Panc1 (cell line): ENCODE results near the gene LRRC27. TPM values are rescaled to one million over a fixed set of nuclear protein-coding genes. Genes with fewer than 3 reads are reported as not detected.

Experiments used
- ATAC-seq: fragments of 200-7000 bp; cut with Tn5 transposase; 2 replicates; pipeline ENCODE4 v1.9.1; 2020; ENCODE audit warnings: mild to moderate bottlenecking, moderate library complexity
- BruUV-seq: library from RNA; stranded (reverse); fragments of 400-500 nt; replicated peaks from 2 replicates; lab custom pipeline; 2021; lab: Mats Ljungman, UMichigan
- CTCF ChIA-PET: fragments of 300-600 bp; sonication (Branson Sonifier 250); formaldehyde crosslinking; loops from one replicate; lab custom pipeline; 2022; ENCODE audit warnings: antibody characterized with exemption; lab: Charles Lee
- POLR2A ChIA-PET: fragments of 300-600 bp; sonication (Branson Sonifier 250); formaldehyde crosslinking; loops from one replicate; lab custom pipeline; 2022; ENCODE audit warnings: antibody characterized with exemption; lab: Charles Lee
- DNase-seq: peaks from one replicate; pipeline ENCODE4 v3.0.0-alpha.2; 2010; ENCODE audit warnings: low read depth, low spot score
- H3K27ac ChIP-seq: 2 replicates; pipeline ENCODE4 v1.5.1; 2011; ENCODE audit warnings: mild to moderate bottlenecking, low read length, inconsistent platforms
- H3K27me3 ChIP-seq: fragments of 200-500 bp; sonication (Bioruptor generic); 2 replicates; pipeline ENCODE4 v1.6.0; 2014; ENCODE audit warnings: low read length, inconsistent platforms; ENCODE audit not compliant: control insufficient read depth, insufficient read depth
- H3K36me3 ChIP-seq: fragments of 200-500 bp; sonication (Bioruptor generic); 2 replicates; pipeline ENCODE4 v1.5.1; 2014; ENCODE audit warnings: inconsistent platforms, mild to moderate bottlenecking, low read length, moderate library complexity; ENCODE audit not compliant: control insufficient read depth, insufficient read depth
- H3K4me1 ChIP-seq: 2 replicates; pipeline ENCODE4 v1.5.1; 2011; ENCODE audit warnings: inconsistent platforms, mild to moderate bottlenecking, low read length, moderate library complexity; ENCODE audit not compliant: control insufficient read depth, insufficient read depth
- H3K4me3 ChIP-seq, 2 experiments: 2 replicates each; pipeline ENCODE4 v1.5.1; 2011 to 2012; ENCODE audit warnings: low read depth in 2 of 2, low read length in 2 of 2, mild to moderate bottlenecking in 2 of 2, inconsistent platforms in 1 of 2, moderate library complexity in 1 of 2
- H3K9me3 ChIP-seq: fragments of 200-500 bp; sonication (Bioruptor generic); 2 replicates; pipeline ENCODE4 v1.5.1; 2014; ENCODE audit warnings: low read depth, mild to moderate bottlenecking, inconsistent platforms, low read length, moderate library complexity; ENCODE audit not compliant: control insufficient read depth, insufficient read depth
- CTCF ChIP-seq: fragments of 450-650 bp; IDR thresholded peaks from 2 replicates; pipeline ENCODE4 v1.5.1; 2017; ENCODE audit warnings: mild to moderate bottlenecking
- POLR2AphosphoS5 ChIP-seq: IDR thresholded peaks from 2 replicates; pipeline ENCODE4 v1.6.1; 2012; ENCODE audit warnings: mild to moderate bottlenecking, low read depth, low read length, moderate library complexity
- REST ChIP-seq, 2 experiments: IDR thresholded peaks; 2 replicates each; pipeline ENCODE4 v1.6.1; 2011 to 2012; ENCODE audit warnings: low read depth in 2 of 2, control low read depth in 1 of 2, low read length in 1 of 2, mild to moderate bottlenecking in 1 of 2, moderate library complexity in 1 of 2; ENCODE audit not compliant: insufficient read depth in 1 of 2
- SIN3A ChIP-seq: IDR thresholded peaks from 2 replicates; pipeline ENCODE4 v1.6.1; 2012; ENCODE audit warnings: low read depth, mild to moderate bottlenecking, low read length, moderate library complexity, borderline replicate concordance; ENCODE audit not compliant: insufficient read depth
- TCF7L2 ChIP-seq: IDR thresholded peaks from 2 replicates; pipeline ENCODE4 v1.6.1; 2011; ENCODE audit warnings: mild to moderate bottlenecking, low read depth, low read length, inconsistent platforms
- in situ Hi-C: cut with HindIII; loops from 2 replicates; pipeline ENCODE4 v1.10.0; 2016; ENCODE audit warnings: low sequenced_read_pairs, low pct_unique_long_range_greater_than_20kb
- intact Hi-C: fragments of 100-400 bp; cut with micrococcal nuclease; formaldehyde crosslinking; loops from one replicate; pipeline ENCODE4 v1.10.0; 2022; ENCODE audit not compliant: unreplicated experiment
- total RNA-seq: library from RNA; stranded (reverse); gene quantifications from one replicate; pipeline ENCODE4 v1.2.1, GENCODE V29; 2021; ENCODE audit not compliant: unreplicated experiment

The LRRC27 gene
- total RNA-seq, 1 experiment from 2014 or later = 15.7 TPM

- ATAC-seq (peak; percentile 91), DNase-seq (peak; percentile 69)
- Histone ChIP-seq H3K4me3 (peak overlapping the region in 1 of 2 experiments; percentile 17; a peak in 2 of 4 replicates), H3K27me3 (no peaks in the 10 kb centered on the region), H3K36me3 (no peaks in the 10 kb centered on the region), H3K4me1 (peaks cover 33% of the 10 kb centered on the region), H3K27ac (peak overlapping the region; percentile 72), H3K9me3 (peaks cover 3% of the 10 kb centered on the region; the same call in 1 of the 2 replicates)
- in situ Hi-C loops (no loop called here), intact Hi-C loops (no loop called here)
- ChIA-PET POLR2A (no interaction called here), CTCF (interaction anchor here (0.6 kb wide), 1 partner anchor 344 kb away, joined by 4 read pairs; no protein-coding TSS in a partner anchor)
- no TSS peak for BruUV-seq
- TF ChIP-seq CTCF (no peak), SIN3A (no peak), POLR2AphosphoS5 (no peak), TCF7L2 (no peak), REST (IDR thresholded peaks at IDR 0.05; ENCODE audit: insufficient read depth in 1 of 2, low read depth in 2 of 2, low read length in 1 of 2) (no peak)
These were observed 11.9 kb upstream of the LRRC27 start for GRCh38 chr10:132319853-132320653.

- Histone ChIP-seq H3K27me3 (no peaks in the 10 kb centered on the region), H3K9me3 (no peaks in the 10 kb centered on the region), H3K36me3 (no peaks in the 10 kb centered on the region), H3K4me1 (peaks cover 33% of the 10 kb centered on the region), H3K4me3 (no peak overlapping the region; a peak in 1 of 4 replicates), H3K27ac (peak overlapping the region; percentile 72)
- POLR2A ChIA-PET = no interaction called here
- in situ Hi-C loops = no loop called here
- no peak for TF ChIP-seq TCF7L2
- 0 out of 2 replicates have a peak, but pooled peaks have one; percentile 18 for TF ChIP-seq SIN3A
- TF ChIP-seq POLR2AphosphoS5 = 0 out of 2 replicates have a peak, but pooled peaks have one; percentile 13
- TF ChIP-seq CTCF = no peak
- no TSS peak for BruUV-seq
- ATAC-seq = peak; percentile 42
- CTCF ChIA-PET = no interaction called here
- no peak for DNase-seq
- intact Hi-C loops = no loop called here
These were observed 11.1 kb upstream of the LRRC27 start for GRCh38 chr10:132320654-132321469.
